AG04449 (cell line): ENCODE data around the gene DENND1A.

ENCODE experiments used
- CTCF ChIA-PET: fragments of 350-600 bp; formaldehyde crosslinking; extraction: SDS; loops from one replicate; lab custom pipeline; 2021; ENCODE audit warnings: antibody characterized with exemption; lab: Yijun Ruan, JAX
- POLR2A ChIA-PET: fragments of 400-600, 350-600 bp; formaldehyde crosslinking; extraction: SDS; loops from one replicate; lab custom pipeline; 2020; ENCODE audit warnings: antibody characterized with exemption, inconsistent platforms; lab: Yijun Ruan, JAX
- DNase-seq: peaks from one replicate; pipeline ENCODE4 v3.0.0-alpha.2; 2010; ENCODE audit warnings: low read depth, low spot score
- H3K4me3 ChIP-seq: 2 replicates; pipeline ENCODE4 v1.5.1; 2011; ENCODE audit warnings: low read depth, mild to moderate bottlenecking, control low read depth, low read length
- TF ChIP-seq, protein P1 (sequence below): IDR thresholded peaks from one replicate; pipeline ENCODE4 v1.5.1; 2011; ENCODE audit warnings: mild to moderate bottlenecking, moderate library complexity, low read length, control low read depth, inconsistent platforms; ENCODE audit not compliant: insufficient read depth; ENCODE audit errors: missing control alignments

Gene DENND1A

GRCh38 chr9:123631862-123632261 is 298.1 kb downstream of the DENND1A start:
- no peak overlapping the region for H3K4me3 ChIP-seq
- TF ChIP-seq, protein P1, sequence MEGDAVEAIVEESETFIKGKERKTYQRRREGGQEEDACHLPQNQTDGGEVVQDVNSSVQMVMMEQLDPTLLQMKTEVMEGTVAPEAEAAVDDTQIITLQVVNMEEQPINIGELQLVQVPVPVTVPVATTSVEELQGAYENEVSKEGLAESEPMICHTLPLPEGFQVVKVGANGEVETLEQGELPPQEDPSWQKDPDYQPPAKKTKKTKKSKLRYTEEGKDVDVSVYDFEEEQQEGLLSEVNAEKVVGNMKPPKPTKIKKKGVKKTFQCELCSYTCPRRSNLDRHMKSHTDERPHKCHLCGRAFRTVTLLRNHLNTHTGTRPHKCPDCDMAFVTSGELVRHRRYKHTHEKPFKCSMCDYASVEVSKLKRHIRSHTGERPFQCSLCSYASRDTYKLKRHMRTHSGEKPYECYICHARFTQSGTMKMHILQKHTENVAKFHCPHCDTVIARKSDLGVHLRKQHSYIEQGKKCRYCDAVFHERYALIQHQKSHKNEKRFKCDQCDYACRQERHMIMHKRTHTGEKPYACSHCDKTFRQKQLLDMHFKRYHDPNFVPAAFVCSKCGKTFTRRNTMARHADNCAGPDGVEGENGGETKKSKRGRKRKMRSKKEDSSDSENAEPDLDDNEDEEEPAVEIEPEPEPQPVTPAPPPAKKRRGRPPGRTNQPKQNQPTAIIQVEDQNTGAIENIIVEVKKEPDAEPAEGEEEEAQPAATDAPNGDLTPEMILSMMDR = no peak
- CTCF ChIA-PET = interaction anchor here (0.8 kb wide), 1 partner anchor 11 kb away, joined by 4 read pairs; no protein-coding TSS in a partner anchor
- POLR2A ChIA-PET = no interaction called here
- DNase-seq = no peak

- ChIA-PET CTCF (interaction anchor here (1.2 to 1.4 kb wide), 3 partner anchors 10 to 411 kb away, joined by 3 to 4 read pairs (median 4); no protein-coding TSS in a partner anchor), POLR2A (no interaction called here)
- TF ChIP-seq, protein P1 = no peak
- DNase-seq = no peak
- H3K4me3 ChIP-seq = no peak overlapping the region
Observed at GRCh38 chr9:123630233-123630632, 299.7 kb downstream of the DENND1A start.

DNA sequence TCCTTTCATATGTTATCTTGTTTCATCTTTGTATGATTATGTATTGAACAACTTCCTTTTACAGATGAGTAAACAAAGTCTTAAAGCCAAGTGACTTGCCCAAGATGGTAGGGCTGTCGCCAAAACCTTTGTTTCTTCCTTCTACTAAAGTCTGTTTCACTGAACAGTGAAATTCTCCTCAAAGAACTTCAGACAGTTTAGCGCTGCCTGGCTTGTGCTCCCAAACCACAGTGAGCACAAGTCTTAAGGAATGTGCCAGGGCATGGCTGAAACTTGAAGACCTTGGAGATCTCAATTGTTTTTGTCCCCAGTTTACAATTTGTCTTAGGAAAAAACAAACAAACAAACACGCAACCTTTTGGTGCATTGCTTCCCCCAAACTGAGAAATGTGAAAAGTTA is 300.4 kb downstream of the DENND1A start:
- TF ChIP-seq, protein P1 = no peak
- no peak overlapping the region for H3K4me3 ChIP-seq
- POLR2A ChIA-PET = no interaction called here
- DNase-seq = no peak
- CTCF ChIA-PET = no interaction called here

- ChIA-PET POLR2A (no interaction called here), CTCF (no interaction called here)
- H3K4me3 ChIP-seq = no peak overlapping the region
- no peak for DNase-seq
- TF ChIP-seq, protein P1 = no peak
Observed at GRCh38 chr9:123622711-123623241, 307.1 kb downstream of the DENND1A start.

DNA sequence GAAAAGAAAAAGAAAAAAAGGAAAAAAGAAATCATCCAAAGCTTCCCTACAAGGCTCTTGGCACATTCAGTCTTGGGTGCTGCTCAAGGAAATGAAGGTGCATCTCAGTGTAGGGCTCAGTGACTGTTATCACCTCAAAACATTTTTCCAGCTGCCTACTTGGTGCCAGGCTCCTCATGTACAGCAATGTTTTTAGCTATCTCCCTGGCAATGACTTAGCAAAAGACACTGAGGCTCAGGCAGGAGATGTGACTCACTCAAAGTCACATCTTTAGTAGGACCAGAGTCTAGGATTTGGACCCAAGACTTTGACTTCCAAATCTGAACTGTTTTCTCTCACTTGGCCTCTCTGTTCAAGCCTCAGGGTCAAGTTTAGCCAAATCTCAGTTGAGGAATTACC is 309.7 kb downstream of the DENND1A start:
- no peak overlapping the region for H3K4me3 ChIP-seq
- no peak for DNase-seq
- ChIA-PET CTCF (interaction anchor here (0.6 to 1.3 kb wide), 2 partner anchors 10 to 12 kb away, joined by 3 to 4 read pairs; no protein-coding TSS in a partner anchor), POLR2A (no interaction called here)
- TF ChIP-seq, protein P1 = no peak

DNA sequence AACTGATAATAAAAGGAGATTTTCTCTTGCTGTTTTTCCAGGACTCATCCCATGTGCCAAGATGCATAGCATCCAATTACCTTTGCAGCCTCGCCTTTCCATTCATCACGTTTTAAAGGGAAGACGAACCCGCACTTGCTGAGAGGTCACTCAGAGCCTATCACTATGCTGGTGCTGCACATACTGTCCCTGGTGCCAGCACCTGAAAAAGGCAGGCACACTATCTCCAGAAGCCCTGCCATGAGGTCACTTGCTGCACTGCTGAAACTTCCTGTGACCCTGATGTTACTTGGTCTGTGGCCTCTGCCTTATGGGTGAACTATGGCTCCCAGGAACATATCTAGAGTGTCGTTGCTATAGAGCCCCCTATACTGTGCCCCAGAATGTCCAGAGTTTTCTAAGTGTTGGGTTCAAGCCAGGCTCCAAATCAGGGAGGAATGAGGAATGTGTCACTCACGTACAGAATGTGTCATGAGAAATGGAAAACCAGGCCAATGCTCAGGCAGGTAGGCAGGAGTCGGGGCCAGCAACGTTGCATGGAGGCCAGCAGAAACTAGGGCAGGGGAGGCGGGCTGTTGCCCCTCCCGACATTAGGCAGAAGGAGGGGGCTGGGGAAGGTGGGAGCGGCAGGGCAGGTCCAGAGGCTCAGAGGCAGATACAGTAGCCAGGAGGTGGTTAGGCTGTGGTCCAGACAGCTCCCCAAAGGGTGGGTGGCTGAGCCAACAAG is 311.8 kb downstream of the DENND1A start:
- H3K4me3 ChIP-seq = no peak overlapping the region
- DNase-seq = no peak
- TF ChIP-seq, protein P1 = no peak
- CTCF ChIA-PET = no interaction called here
- POLR2A ChIA-PET = no interaction called here
